Breast epithelium (tissue), 3 donors: ENCODE measurements around the gene CAMTA1.

Experiments
- POLR2A ChIP-seq: fragments of 450-650 bp; IDR thresholded peaks from one replicate; pipeline ENCODE4 v1.6.1; 2016; ENCODE audit warnings: antibody characterized with exemption, mild to moderate bottlenecking, moderate library complexity
- POLR2AphosphoS5 ChIP-seq, 3 donors: sonication (generic); formaldehyde crosslinking; IDR thresholded peaks; one replicate each; pipeline ENCODE4 v1.6.1; 2017; ENCODE audit warnings: antibody characterized with exemption in 3 of 3
- TF ChIP-seq, protein P1 (sequence below), 3 donors: fragments of 450-650 bp; IDR thresholded peaks; one replicate each; pipeline ENCODE4 v1.5.1; 2016 to 2017; ENCODE audit warnings: antibody characterized with exemption in 3 of 3, mild to moderate bottlenecking in 3 of 3, moderate library complexity in 3 of 3

DNA sequence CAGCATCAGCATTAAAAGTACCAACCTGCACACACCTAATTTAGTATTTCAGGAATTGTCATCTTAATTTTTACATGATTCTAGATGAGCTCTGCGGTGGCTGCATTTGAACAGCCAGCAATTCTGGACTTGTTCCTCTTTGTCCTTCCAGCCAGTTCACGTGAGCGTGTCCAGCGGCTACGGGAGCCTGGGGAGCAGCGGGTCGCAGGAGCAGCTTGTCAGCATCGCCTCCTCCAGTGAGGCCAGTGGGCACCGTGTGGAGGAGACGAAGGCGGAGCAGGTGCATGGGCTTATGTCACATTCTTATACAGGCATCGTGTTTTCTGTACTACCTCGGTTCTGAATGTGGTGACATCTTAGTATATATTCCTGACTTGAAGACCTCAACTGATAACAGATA lies 1024.5 kb downstream of the CAMTA1 start:
- TF ChIP-seq POLR2AphosphoS5 (IDR thresholded peaks at IDR 0.05), result no peak
- TF ChIP-seq, protein P1, sequence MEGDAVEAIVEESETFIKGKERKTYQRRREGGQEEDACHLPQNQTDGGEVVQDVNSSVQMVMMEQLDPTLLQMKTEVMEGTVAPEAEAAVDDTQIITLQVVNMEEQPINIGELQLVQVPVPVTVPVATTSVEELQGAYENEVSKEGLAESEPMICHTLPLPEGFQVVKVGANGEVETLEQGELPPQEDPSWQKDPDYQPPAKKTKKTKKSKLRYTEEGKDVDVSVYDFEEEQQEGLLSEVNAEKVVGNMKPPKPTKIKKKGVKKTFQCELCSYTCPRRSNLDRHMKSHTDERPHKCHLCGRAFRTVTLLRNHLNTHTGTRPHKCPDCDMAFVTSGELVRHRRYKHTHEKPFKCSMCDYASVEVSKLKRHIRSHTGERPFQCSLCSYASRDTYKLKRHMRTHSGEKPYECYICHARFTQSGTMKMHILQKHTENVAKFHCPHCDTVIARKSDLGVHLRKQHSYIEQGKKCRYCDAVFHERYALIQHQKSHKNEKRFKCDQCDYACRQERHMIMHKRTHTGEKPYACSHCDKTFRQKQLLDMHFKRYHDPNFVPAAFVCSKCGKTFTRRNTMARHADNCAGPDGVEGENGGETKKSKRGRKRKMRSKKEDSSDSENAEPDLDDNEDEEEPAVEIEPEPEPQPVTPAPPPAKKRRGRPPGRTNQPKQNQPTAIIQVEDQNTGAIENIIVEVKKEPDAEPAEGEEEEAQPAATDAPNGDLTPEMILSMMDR (IDR thresholded peaks at IDR 0.05), result no peak
- no peak for TF ChIP-seq POLR2A
